Muscle layer of duodenum (tissue), 2 donors: Measurements from ENCODE around the gene INO80D.

ENCODE experiments used
- H3K27ac ChIP-seq: one replicate; pipeline ENCODE4 v1.7.0; 2013; ENCODE audit warnings: mild to moderate bottlenecking, low read length
- H3K27me3 ChIP-seq: one replicate; pipeline ENCODE4 v1.7.0; 2013; ENCODE audit warnings: low read depth, mild to moderate bottlenecking, control low read depth, low read length
- H3K36me3 ChIP-seq, 2 donors: one replicate each; pipeline ENCODE4 v1.7.0; 2013; ENCODE audit warnings: low read length in 2 of 2, control low read depth in 1 of 2, mild to moderate bottlenecking in 1 of 2; ENCODE audit not compliant: insufficient read depth in 2 of 2, control insufficient read depth in 1 of 2
- H3K4me1 ChIP-seq, 2 donors: one replicate each; pipeline ENCODE4 v1.7.0; 2013; ENCODE audit warnings: low read length in 2 of 2, mild to moderate bottlenecking in 2 of 2, control low read depth in 1 of 2, moderate library complexity in 1 of 2; ENCODE audit not compliant: insufficient read depth in 2 of 2, control insufficient read depth in 1 of 2
- H3K4me3 ChIP-seq, 2 donors: one replicate each; pipeline ENCODE4 v1.7.0; 2013; ENCODE audit warnings: low read length in 2 of 2, low read depth in 1 of 2, mild to moderate bottlenecking in 1 of 2
- H3K9me3 ChIP-seq, 2 donors: one replicate each; pipeline ENCODE4 v1.7.0; 2013; ENCODE audit warnings: low read length in 2 of 2, control low read depth in 1 of 2, mild to moderate bottlenecking in 1 of 2; ENCODE audit not compliant: control insufficient read depth in 1 of 2
- donor health status: healthy.

INO80D gene

DNA sequence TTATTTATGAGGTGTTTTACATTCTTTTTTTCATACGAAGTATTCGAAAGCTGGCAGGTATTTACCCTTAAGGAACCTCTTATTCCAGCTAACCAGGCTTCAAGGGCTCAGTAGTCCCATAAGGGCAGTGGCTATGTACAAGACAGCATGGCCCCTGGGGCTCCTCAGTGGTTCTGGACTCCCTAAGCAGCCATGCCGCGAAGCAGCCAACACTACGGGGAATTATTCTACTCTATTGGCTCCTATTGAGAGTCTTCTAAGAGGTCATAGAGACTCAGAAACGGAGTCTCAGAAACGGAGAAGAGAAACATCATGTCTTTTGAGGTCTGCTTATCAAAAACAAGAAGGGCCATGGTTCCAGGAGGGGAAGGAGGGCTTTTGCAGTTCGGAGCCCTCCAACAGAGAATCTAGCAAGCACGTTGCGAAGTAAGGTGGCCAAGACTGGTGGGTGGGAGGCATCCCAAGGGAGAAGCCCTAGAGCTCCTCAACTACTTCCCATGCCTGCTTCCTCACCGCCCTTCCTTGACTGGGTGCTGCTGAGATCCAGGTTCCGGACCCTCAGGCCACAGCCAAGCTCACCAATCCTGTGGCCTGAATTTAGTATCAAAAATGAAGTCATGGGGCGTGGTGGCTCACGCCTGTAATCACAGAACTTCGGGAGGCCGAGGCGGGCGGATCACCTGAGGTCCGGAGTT, 109.7 kb downstream of the INO80D start:
- H3K27ac ChIP-seq, result peak overlapping the region; percentile 74
- H3K4me3 ChIP-seq, result no peak overlapping the region
- H3K27me3 ChIP-seq, result no peaks in the 10 kb centered on the region
- no peaks in the 10 kb centered on the region for H3K4me1 ChIP-seq
- H3K36me3 ChIP-seq, result no peaks in the 10 kb centered on the region
- no peaks in the 10 kb centered on the region for H3K9me3 ChIP-seq

GRCh38 chr2:205975082-205975949, 110.7 kb downstream of the INO80D start:
- no peaks in the 10 kb centered on the region for H3K27me3 ChIP-seq
- H3K4me3 ChIP-seq, result no peak overlapping the region
- H3K36me3 ChIP-seq, result no peaks in the 10 kb centered on the region
- H3K9me3 ChIP-seq, result no peaks in the 10 kb centered on the region
- H3K4me1 ChIP-seq, result no peaks in the 10 kb centered on the region
- peak overlapping the region; percentile 79 for H3K27ac ChIP-seq

DNA sequence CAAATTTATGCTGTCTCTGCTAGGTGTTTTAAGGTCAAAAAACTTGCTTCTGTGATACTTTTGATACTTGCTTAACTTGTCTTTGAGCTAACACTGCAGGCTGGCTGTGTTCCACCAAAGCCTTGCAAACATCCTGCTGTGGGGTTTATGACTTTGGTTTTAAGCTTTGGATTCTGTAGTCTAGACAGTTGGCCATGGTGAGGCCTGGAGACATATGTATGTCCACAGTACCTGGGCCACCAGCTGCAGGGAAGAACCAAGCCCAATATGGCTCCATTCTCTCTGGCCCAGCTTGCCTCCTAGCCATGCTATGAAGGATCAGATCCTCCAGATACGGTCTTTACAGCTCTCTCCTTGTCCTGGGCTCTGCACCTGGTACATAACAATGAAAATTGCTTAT, 113.9 kb downstream of the INO80D start:
- Histone ChIP-seq H3K36me3 (no peaks in the 10 kb centered on the region), H3K4me3 (no peak overlapping the region), H3K27me3 (no peaks in the 10 kb centered on the region), H3K27ac (no peak overlapping the region), H3K9me3 (no peaks in the 10 kb centered on the region), H3K4me1 (no peaks in the 10 kb centered on the region)

DNA sequence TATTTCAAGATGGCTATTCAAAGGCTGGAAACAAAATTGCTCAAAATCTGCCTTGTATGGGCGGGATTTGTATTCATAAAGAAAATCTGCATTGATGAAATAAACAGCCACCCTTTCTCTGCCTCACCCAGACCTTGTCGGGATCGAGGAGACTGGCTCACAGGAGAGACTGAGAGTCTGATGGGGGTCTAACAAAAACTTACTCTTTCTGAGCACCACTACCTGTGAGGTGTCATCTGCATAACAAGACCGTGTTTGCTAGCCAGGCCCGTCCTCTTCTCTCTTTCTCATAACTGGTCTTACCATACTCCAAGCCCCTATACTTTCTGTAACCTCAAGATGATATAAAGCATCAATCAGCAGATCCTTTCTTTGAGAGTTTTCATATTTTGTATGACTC, 115.6 kb downstream of the INO80D start:
- Histone ChIP-seq H3K27me3 (no peaks in the 10 kb centered on the region), H3K27ac (no peak overlapping the region), H3K36me3 (no peaks in the 10 kb centered on the region), H3K9me3 (no peaks in the 10 kb centered on the region), H3K4me3 (no peak overlapping the region), H3K4me1 (no peaks in the 10 kb centered on the region)

GRCh38 chr2:205969584-205969983, 116.4 kb downstream of the INO80D start:
- H3K4me1 ChIP-seq, result no peaks in the 10 kb centered on the region
- H3K27me3 ChIP-seq, result no peaks in the 10 kb centered on the region
- no peaks in the 10 kb centered on the region for H3K9me3 ChIP-seq
- no peak overlapping the region for H3K27ac ChIP-seq
- no peak overlapping the region for H3K4me3 ChIP-seq
- H3K36me3 ChIP-seq, result no peaks in the 10 kb centered on the region

GRCh38 chr2:205967391-205968075, 118.4 kb downstream of the INO80D start:
- Histone ChIP-seq H3K27ac (no peak overlapping the region), H3K27me3 (no peaks in the 10 kb centered on the region)

GRCh38 chr2:205965707-205966106, 120.3 kb downstream of the INO80D start:
- no peaks in the 10 kb centered on the region for H3K9me3 ChIP-seq
- no peak overlapping the region for H3K27ac ChIP-seq
- no peaks in the 10 kb centered on the region for H3K36me3 ChIP-seq
- H3K4me1 ChIP-seq, result no peaks in the 10 kb centered on the region
- H3K27me3 ChIP-seq, result no peaks in the 10 kb centered on the region
- no peak overlapping the region for H3K4me3 ChIP-seq

More at GRCh38 chr2:205967391-205968075, 118.4 kb downstream of the INO80D start:
- Histone ChIP-seq H3K4me3 (no peak overlapping the region), H3K36me3 (no peaks in the 10 kb centered on the region), H3K9me3 (no peaks in the 10 kb centered on the region), H3K4me1 (no peaks in the 10 kb centered on the region)

DNA sequence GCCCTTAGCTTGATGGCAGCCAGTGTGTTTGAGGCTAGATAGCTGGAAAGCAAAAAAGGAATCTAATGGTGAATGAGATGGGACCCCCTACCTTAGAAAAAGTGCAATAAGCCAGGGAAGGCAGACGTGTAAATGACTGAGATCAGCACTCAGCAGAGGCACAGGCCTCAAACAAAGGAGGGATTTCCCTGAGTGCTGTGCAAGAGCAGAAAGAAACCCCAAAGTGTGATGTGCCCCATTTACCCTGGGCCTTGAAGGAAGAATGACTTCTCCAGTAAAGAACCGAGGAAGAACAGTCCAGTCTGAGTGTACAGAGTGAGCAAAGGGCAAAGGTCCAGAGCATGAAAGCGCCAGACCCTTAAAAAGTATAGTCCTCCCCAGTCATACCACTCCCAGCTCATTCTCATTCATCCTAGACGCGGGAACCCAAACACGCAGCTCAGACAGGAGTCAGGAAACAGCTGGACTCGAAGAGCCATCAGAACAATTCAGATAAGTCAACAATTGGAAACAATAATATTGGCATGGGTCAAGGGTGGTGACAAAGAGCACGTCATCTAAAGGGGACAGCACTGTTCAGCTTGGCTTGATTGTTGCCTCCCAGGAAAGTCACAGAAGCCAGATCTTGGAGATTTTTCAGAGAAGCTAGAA, 121.7 kb downstream of the INO80D start:
- Histone ChIP-seq H3K4me3 (no peak overlapping the region), H3K9me3 (no peaks in the 10 kb centered on the region), H3K27ac (no peak overlapping the region), H3K36me3 (no peaks in the 10 kb centered on the region), H3K27me3 (no peaks in the 10 kb centered on the region), H3K4me1 (no peaks in the 10 kb centered on the region)

DNA sequence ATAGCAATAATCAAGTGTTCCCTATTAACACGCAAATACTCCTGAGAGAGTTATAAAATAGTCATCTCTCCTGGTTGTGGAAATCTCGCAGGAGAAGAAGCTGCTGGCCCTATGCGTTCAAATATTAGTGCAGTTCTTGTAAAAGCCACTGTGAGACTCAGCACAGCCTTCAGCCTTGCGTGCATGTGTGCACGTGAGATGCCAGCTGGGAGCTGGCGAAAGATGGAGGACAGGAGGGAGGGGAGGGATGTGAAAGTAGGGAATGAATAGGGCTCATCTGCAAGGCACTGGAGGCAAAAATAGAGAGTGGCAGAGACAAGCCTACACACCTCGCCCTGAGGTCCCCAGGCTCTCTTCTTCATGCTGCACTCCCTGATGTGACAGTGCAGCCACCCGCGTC, 126.5 kb downstream of the INO80D start:
- no peaks in the 10 kb centered on the region for H3K9me3 ChIP-seq
- H3K4me1 ChIP-seq, result no peaks in the 10 kb centered on the region
- H3K36me3 ChIP-seq, result no peaks in the 10 kb centered on the region

DNA sequence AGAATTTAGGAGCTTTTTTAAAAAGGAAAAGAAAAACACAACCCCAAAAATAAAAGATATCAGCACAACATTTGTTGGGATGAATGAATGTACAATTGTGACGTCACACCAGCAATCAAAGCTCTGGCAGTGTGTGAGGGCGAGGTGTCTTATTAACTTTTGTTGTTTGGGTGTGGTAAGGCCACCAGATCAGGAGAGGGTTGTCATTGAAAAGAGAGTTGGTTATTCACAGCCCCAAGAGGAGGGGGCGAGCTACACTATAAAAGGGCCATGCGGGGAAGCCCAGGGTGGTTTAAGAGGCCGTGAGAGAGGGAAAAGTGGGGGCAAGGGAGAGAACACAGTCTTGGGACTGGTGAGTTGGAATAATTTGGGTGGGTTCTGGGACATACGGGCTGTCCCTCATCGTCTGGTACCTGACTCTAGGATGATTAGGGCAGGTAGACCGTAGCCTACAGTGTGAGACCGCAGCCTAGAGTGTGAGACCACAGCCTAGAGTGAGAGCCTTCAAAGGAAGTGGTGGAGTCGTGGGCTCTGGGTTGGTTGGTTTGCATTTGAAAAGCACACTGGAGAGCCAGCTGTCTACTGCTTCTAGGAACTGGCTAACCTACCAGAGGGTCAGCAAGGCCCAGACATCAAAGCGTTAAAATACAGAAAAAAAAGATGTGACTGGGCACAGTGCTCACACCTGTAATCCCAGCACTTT, 128.4 kb downstream of the INO80D start:
- Histone ChIP-seq H3K9me3 (no peaks in the 10 kb centered on the region), H3K4me3 (no peak overlapping the region), H3K36me3 (no peaks in the 10 kb centered on the region), H3K27ac (no peak overlapping the region), H3K27me3 (no peaks in the 10 kb centered on the region), H3K4me1 (no peaks in the 10 kb centered on the region)

More for the DNA sequence above, 126.5 kb downstream of the INO80D start:
- H3K27ac ChIP-seq, result no peak overlapping the region
- H3K4me3 ChIP-seq, result no peak overlapping the region
- H3K27me3 ChIP-seq, result no peaks in the 10 kb centered on the region
